ENCODE measurements around the gene MS4A4E.
A peak's percentile ranks its signal among the peaks of the same experiment; 100 is the strongest.
"Not testable (repeated sequence)": the region's sequence is repeated elsewhere in the genome, so short reads cannot be mapped to it uniquely, and the experiment has no call there.

MS4A4E gene

DNA sequence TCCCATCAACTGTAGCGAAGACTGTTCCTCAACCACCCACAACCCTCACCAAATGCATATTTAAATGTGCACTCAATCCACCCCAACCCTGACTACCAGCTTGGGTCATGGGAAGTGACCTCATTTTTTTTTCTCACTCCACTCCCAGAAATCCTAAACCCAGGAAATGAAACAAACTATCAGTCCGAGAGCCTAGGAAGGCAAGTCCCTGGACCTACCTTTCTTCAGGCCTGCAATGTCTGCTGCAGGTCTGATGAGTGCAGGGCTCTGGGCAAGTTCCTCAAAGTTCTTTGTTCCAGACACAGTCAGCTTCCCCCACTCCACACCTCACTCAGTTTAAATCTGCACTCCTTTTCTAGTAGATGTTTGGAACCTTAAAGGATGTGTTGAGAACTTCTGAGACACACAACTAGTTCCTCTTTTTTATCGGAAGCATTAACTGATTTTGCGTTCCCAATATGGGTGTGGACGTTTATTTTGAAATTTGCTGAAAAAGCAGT is at the start of gene MS4A4E:
TSS of gene MS4A4E (minus strand) at position 398 of the 500 bp plus-strand sequence. CDS start 13,082 bp downstream, outside the sequence.
- DNase-seq, result no peak

GRCh38 chr11:60292145-60292544 is 49.2 kb upstream of the MS4A4E start:
- no peak for DNase-seq

DNA sequence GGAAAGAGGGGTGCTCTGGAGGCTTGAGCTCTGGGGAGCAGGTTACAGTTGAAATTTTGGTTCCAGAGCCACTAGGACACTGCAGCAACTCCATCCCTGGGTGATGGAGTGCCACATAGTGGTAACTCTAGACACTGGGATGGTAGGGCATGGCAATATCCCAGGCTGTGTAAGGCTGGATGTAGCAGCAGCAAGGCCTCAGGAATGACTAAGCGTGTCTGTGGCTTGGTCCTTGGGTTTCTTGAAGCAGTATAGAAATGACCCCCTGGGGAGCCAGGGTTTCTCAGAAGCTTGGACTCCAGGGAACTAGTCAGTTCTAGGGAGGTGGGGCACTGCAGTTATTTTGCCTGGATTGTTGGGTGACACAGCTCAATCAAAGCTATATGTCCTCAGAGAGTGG is 45.6 kb upstream of the MS4A4E start:
- DNase-seq, result no peak

- DNase-seq, result not testable (repeated sequence)
These were observed 42.6 kb upstream of the MS4A4E start for GRCh38 chr11:60285411-60286126.

GRCh38 chr11:60282286-60282685 is 39.3 kb upstream of the MS4A4E start:
- DNase-seq, result no peak

- no peak for DNase-seq
These were observed 38.5 kb upstream of the MS4A4E start for GRCh38 chr11:60281485-60281884.

- no peak for DNase-seq
These were observed 37.5 kb upstream of the MS4A4E start, which contains the start of gene MS4A4A for GRCh38 chr11:60280412-60280811. MS4A4A (plus strand) TSS chr11:60280666; CDS start chr11:60280676, 10 bp downstream.

DNA sequence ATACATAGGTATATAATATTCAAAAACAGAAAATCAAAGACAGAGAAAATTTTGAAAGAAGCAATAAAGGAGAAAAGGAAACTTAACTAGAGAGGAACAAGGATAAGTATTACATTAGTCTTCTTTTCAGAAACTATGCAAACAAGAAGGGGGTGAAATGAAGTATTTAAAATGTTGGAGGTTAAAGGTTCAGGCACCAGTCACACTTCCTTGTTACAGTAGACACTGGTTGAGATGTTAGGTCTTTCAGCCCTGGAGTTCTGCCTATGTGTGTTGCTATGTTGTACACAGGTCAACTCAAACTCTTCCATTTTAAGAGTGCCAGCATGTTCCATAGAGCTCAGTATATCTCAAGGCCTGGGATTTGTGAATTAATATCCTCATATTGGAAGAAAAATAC is 31.5 kb upstream of the MS4A4E start:
- DNase-seq, result no peak

- DNase-seq, result peak; percentile 15 to 81 (median 49)
These were observed 22.7 kb upstream of the MS4A4E start for GRCh38 chr11:60265373-60266214.

GRCh38 chr11:60264644-60265043 is 21.7 kb upstream of the MS4A4E start:
- no peak for DNase-seq

GRCh38 chr11:60263402-60263801 is 20.5 kb upstream of the MS4A4E start:
- no peak for DNase-seq

GRCh38 chr11:60261014-60261413 is 18.1 kb upstream of the MS4A4E start:
- DNase-seq, result no peak

GRCh38 chr11:60257956-60258722 is 15.2 kb upstream of the MS4A4E start:
- DNase-seq, result no peak

DNA sequence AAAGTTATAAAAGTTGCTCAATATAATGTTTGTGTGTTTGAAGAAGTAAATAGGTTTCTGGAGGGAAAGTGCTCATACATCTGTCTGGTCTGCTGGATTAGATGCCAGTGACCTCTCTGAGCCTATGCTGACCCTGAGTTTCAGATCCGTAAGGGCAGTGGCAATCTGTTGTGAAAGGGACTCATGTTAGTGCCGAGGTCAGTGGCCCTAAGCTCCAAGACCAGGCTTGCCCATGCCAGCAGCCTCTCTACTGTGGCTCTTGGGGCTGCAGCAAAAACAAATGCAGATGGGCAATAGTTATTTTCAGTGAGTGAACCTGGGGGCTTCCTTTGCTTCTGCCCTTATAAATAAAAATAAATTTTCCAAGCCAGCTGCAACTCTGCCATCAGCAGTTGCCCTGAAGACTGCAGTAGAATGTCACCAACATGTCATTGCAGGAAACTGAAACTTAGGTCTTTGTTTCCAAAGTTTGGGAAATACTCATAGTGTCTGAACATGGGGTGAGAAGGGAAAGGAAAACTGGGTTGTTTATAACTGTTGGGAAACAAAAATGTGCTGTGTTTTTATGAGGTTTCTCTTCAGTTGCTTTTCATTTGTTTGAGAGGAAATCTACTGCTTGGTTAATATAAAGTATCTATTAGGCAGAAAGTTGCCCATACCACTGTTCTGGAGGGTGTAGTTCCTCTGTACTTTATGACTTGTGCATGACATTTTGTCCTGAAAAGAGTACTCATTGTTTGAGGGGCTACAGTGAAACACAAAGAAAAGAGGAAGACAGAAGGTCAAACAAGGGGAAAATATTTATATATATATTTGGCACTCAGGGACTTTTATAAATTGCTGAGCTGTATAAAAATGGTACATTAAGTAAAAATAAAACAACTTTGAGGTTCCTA is 9.5 kb upstream of the MS4A4E start:
- no peak for DNase-seq

- peak; percentile 21 to 64 (median 40) for DNase-seq
These were observed 8.7 kb upstream of the MS4A4E start for GRCh38 chr11:60251485-60252212.

- no peak for DNase-seq
These were observed 1.2 kb downstream of the MS4A4E start for GRCh38 chr11:60241786-60242185.

GRCh38 chr11:60240662-60241061 is 2.3 kb downstream of the MS4A4E start:
- no peak for DNase-seq

DNA sequence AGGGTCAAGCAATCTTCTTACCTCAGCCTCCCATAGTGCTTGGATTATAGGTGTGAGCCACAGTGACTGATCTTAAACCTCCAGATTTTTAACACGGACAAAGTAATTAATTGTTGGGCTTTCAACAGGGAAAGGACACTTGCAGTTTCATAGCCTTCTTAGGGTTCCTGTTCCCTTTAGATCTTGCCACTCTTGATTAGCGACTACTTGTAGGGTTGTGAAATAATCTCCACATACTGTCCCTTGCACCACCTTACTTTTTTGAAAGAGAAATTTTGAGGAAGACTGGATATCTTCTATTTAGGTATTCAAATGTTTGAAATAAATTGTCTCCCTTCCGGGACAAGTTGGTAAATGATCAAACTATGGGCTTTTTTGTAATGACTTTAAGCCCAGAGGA is 7.6 kb downstream of the MS4A4E start:
- no peak for DNase-seq

GRCh38 chr11:60230681-60231080 is 12.3 kb downstream of the MS4A4E start:
- DNase-seq, result no peak

GRCh38 chr11:60222141-60222540 is 20.8 kb downstream of the MS4A4E start:
- no peak for DNase-seq

GRCh38 chr11:60221692-60222091 is 21.2 kb downstream of the MS4A4E start:
- no peak for DNase-seq
